Heart left ventricle (tissue), 16 donors: ENCODE measurements around the gene GRIA2. TPM values are rescaled to one million over a fixed set of nuclear protein-coding genes. Genes with fewer than 3 reads are reported as not detected.

Experiments used
- ATAC-seq, 4 donors: fragments of 200-7000 bp; cut with Tn5 transposase; one replicate each; pipeline ENCODE4 v1.9.1; 2020 to 2022; ENCODE audit warnings: moderate library complexity in 4 of 4, mild to moderate bottlenecking in 3 of 4, moderate number of reproducible peaks in 1 of 4
- DNase-seq, 5 donors: peaks; one replicate each; pipeline ENCODE4 v3.0.0-alpha.2; 2020
- H3K27ac ChIP-seq, 12 donors: fragments of 200-600 bp; sonication (generic) in 4 of 12; one replicate each; pipeline versions ENCODE4 v1.5.0 to v1.8.0; 2016 to 2022; ENCODE audit warnings: mild to moderate bottlenecking in 2 of 12
- H3K27me3 ChIP-seq, 9 donors: fragments of 200-600 bp; sonication (generic) in 2 of 9; one replicate each; pipeline versions ENCODE4 v1.5.1 to v1.8.0; 2016 to 2022; ENCODE audit warnings: mild to moderate bottlenecking in 3 of 9
- H3K36me3 ChIP-seq, 9 donors: fragments of 200-600 bp; sonication (generic) in 2 of 9; one replicate each; pipeline versions ENCODE4 v1.5.0 to v1.8.0; 2018 to 2022; ENCODE audit warnings: mild to moderate bottlenecking in 2 of 9
- H3K4me1 ChIP-seq, 12 donors: fragments of 200-600 bp; sonication (generic) in 4 of 12; one replicate each; pipeline versions ENCODE4 v1.5.0 to v1.8.0; 2016 to 2022; ENCODE audit warnings: mild to moderate bottlenecking in 3 of 12
- H3K4me3 ChIP-seq, 12 donors: fragments of 200-600 bp; sonication (generic) in 4 of 12; one replicate each; pipeline versions ENCODE4 v1.5.0 to v1.8.0; 2017 to 2022; ENCODE audit warnings: mild to moderate bottlenecking in 9 of 12, moderate library complexity in 4 of 12
- H3K9me3 ChIP-seq, 12 donors: fragments of 200-600 bp; sonication (generic) in 4 of 12; one replicate each; pipeline versions ENCODE4 v1.5.0 to v1.8.0; 2016 to 2022; ENCODE audit warnings: mild to moderate bottlenecking in 1 of 12
- CTCF ChIP-seq, 12 donors: fragments of 200-600 bp; sonication (generic) in 4 of 12; IDR thresholded peaks; one replicate each; pipeline versions ENCODE4 v1.5.0 to v1.8.0; 2018 to 2022; ENCODE audit warnings: antibody characterized with exemption in 12 of 12, mild to moderate bottlenecking in 5 of 12
- POLR2A ChIP-seq, 2 donors: fragments of 450-650 bp; IDR thresholded peaks; one replicate each; pipeline ENCODE4 v1.6.1; 2017; ENCODE audit warnings: antibody characterized with exemption in 2 of 2, mild to moderate bottlenecking in 2 of 2, moderate library complexity in 2 of 2
- WGBS, 4 donors: extraction: QIAGEN DNeasy Blood & Tissue Kit in 2 of 4; methylation state at CpG; one replicate each; pipeline versions ENCODE4 v1.1.5 to v1.1.7; 2013 to 2018; 5-methylcytosine and 5-hydroxymethylcytosine counted together
- intact Hi-C, 10 donors: fragments of 100-400 bp; cut with DNase I; formaldehyde crosslinking; loops; one replicate each; pipeline versions ENCODE4 v1.11.1 to v1.14.2; 2022
- polyA plus RNA-seq, 2 donors: library from polyadenylated mRNA; stranded (reverse); fragments of 200-250 nt; gene quantifications; one replicate each; pipeline ENCODE4 v1.2.3, GENCODE V29; 2013
- total RNA-seq, 9 donors: library from RNA; depleted of rRNA in 2 of 9; stranded (reverse); fragments of >200 nt in 2 of 9; fragmentation: NEBNext Ultra II Directional in 3 of 9; extraction: Animal tissue kit (Norgen Biotek cat#: 25700) in 3 of 9; gene quantifications; one replicate each; pipeline versions ENCODE4 v1.1.0 to v1.2.4, GENCODE V29; 2016 to 2023
- donor health status: ischemic (EF 13 %, LVEDD 7.1; RV severe dilation, severe dysfunction).
- donor health status: healthy with polysubstance abuse.
- donor health status: DM: no; HTN: yes; CAD: no.
- donor health status: DM: no; HTN: no; CAD: no.
- donor health status: ischemic (EF 25% LVEDD 6.9; RV normal size, moderate dysfunction).
- donor health status: ischemic (EF 25% LVEDD 5.7; RV mildly dilated, moderate dysfunction).
- donor health status: healthy.
- donor health status: DM: yes; HTN: yes; CAD: no.
- donor health status: ischemic (EF 35%, LVEDD 5.7; RV mildly dilated, moderate dysfunction).
- donor health status: nonischemic (EF 11% LVEDD 7.7; RV severe dilation, severe dysfunction).
- donor health status: DM: yes; HTN: yes; CAD: no.
- donor health status: PGD.
- donor health status: ischemic (EF 29% LVEDD 5.4; RV normal size, mild dysfunction).
- donor health status: nonischemic (EF 23%, LVEDD 6.1; RV moderate dilation, normal function).

GRIA2 gene
- total and polyA plus RNA-seq, 11 donors, result 0.17 to 0.36 TPM; not detected in 9

DNA sequence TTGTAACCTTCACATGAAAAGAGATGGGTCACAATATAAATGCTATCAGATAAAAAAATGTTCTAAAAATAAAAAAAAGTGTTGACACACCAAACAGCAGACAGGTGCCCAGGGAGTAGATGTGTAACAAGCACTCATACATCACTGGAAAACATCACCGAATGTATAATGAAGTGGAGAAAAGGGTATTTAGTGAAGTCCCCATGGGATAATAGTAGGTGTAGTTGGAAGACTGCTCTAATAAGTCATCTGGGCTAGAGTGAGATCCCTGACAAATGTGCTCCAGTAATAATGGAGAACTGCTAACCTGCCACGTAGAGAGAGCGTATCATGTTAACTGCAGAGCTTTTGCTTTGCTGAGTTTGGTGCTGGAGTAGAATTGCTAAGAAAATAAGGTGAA, 152.0 kb downstream of the GRIA2 start:
- no peak for DNase-seq
- no peak overlapping the region for H3K27ac ChIP-seq
- 83 to 92% (median 91%) methylated on average over 3 of the region's 3 CpGs for WGBS, 4 donors
- H3K9me3 ChIP-seq, result no peaks in the 10 kb centered on the region
- H3K36me3 ChIP-seq, result no peaks in the 10 kb centered on the region
- TF ChIP-seq POLR2A (IDR thresholded peaks at IDR 0.05) (no peak), CTCF (IDR thresholded peaks at IDR 0.05) (no peak)
- intact Hi-C loops, result no loop called here
- no peaks in the 10 kb centered on the region for H3K27me3 ChIP-seq
- ATAC-seq, result no peak
- H3K4me1 ChIP-seq, result no peaks in the 10 kb centered on the region
- no peak overlapping the region for H3K4me3 ChIP-seq

DNA sequence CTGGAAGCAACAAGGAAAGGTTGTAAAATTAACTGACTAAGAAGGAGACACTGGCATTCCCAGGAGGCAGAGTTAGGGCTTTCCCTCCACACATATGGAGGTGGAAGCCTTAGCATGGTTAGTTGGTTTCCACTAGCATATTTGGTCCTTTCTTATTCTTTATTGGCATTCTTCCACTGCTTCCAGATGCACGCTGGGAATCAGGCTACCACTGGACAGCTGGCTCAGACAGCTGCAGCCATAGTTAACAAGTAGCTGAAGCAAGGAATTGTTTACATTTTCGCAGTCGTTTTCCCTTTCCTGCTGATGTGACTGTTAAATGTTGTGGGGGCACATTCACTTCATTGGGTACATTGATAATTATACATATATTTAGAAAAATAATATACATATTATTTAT, 169.2 kb downstream of the GRIA2 start:
- intact Hi-C loops, result no loop called here
- Histone ChIP-seq H3K4me1 (no peaks in the 10 kb centered on the region), H3K27ac (no peak overlapping the region), H3K36me3 (no peaks in the 10 kb centered on the region), H3K9me3 (no peaks in the 10 kb centered on the region), H3K27me3 (no peaks in the 10 kb centered on the region), H3K4me3 (no peak overlapping the region)
- no peak for TF ChIP-seq CTCF (IDR thresholded peaks at IDR 0.05)
- no peak for TF ChIP-seq POLR2A (IDR thresholded peaks at IDR 0.05)
- DNase-seq, result no peak
- WGBS, 4 donors, result 39 to 50% (median 44%) methylated on average over 3 of the region's 3 CpGs
- ATAC-seq, result no peak

- intact Hi-C loops, result no loop called here
- H3K9me3 ChIP-seq, result no peaks in the 10 kb centered on the region
- no peaks in the 10 kb centered on the region for H3K36me3 ChIP-seq
- no peak overlapping the region for H3K4me3 ChIP-seq
- no peaks in the 10 kb centered on the region for H3K4me1 ChIP-seq
- DNase-seq, result no peak
- H3K27ac ChIP-seq, result no peak overlapping the region
- TF ChIP-seq POLR2A (IDR thresholded peaks at IDR 0.05) (no peak), CTCF (IDR thresholded peaks at IDR 0.05) (no peak)
- no peaks in the 10 kb centered on the region for H3K27me3 ChIP-seq
- no peak for ATAC-seq
Observed at GRCh38 chr4:157405070-157405469, 184.5 kb downstream of the GRIA2 start.

Other genes starting within 250 kb of the GRIA2 start
- 10 to 100 TPM in 7 of 9 donors, 1 to 10 TPM in 2; 8.7 to 29.6 (median 17.3) TPM for gene PDGFC, start 248.9 kb upstream of the GRIA2 start, total RNA-seq
- 1 to 10 TPM; 2.5 to 5.1 TPM for gene PDGFC, start 248.9 kb upstream of the GRIA2 start, polyA plus RNA-seq
- gene GLRB, start 144.6 kb upstream of the GRIA2 start, total RNA-seq, result 10 to 100 TPM in 8 of 9 donors, 1 to 10 TPM in 1; 9.8 to 21.7 (median 13.4) TPM
- gene GLRB, start 144.6 kb upstream of the GRIA2 start, polyA plus RNA-seq, result 10 to 100 TPM in 1 of 2 donors, 1 to 10 TPM in 1; 3.2 to 11.2 TPM